Gastroesophageal sphincter (tissue), 4 donors: ENCODE measurements around the gene FGFR4. TPM values are rescaled to one million over a fixed set of nuclear protein-coding genes. Genes with fewer than 3 reads are reported as not detected.

ENCODE experiments used
- ATAC-seq: fragments of 150-250 bp; one replicate; pipeline ENCODE4 v1.9.1; 2016; ENCODE audit warnings: mild to moderate bottlenecking, moderate library complexity
- H3K27ac ChIP-seq, 4 donors: fragments of 200-600 bp; sonication (generic) in 3 of 4; 1 replicate in 3 of 4; 2 replicates in 1 of 4; pipeline ENCODE4 v1.5.1; 2016 to 2019
- H3K27me3 ChIP-seq: fragments of 200-600 bp; sonication (generic); one replicate; pipeline ENCODE4 v1.5.1; 2019
- H3K36me3 ChIP-seq, 2 donors: fragments of 200-600 bp; sonication (generic); one replicate each; pipeline ENCODE4 v1.5.1; 2019; ENCODE audit warnings: control low read depth in 1 of 2
- H3K4me1 ChIP-seq, 3 donors: fragments of 200-600 bp; sonication (generic); 1 replicate in 2 of 3; 2 replicates in 1 of 3; pipeline ENCODE4 v1.5.1; 2016 to 2019; ENCODE audit warnings: control low read depth in 2 of 3
- H3K4me3 ChIP-seq, 2 donors: fragments of 200-600 bp; sonication (generic); one replicate each; pipeline ENCODE4 v1.5.1; 2019; ENCODE audit warnings: mild to moderate bottlenecking in 1 of 2, moderate library complexity in 1 of 2
- H3K9me3 ChIP-seq, 3 donors: fragments of 200-600 bp; sonication (generic); one replicate each; pipeline ENCODE4 v1.5.1; 2017 to 2019; ENCODE audit warnings: control low read depth in 2 of 3
- EP300 ChIP-seq: sonication (generic); formaldehyde crosslinking; IDR thresholded peaks from one replicate; pipeline ENCODE4 v1.6.1; 2017; ENCODE audit warnings: antibody characterized with exemption, mild to moderate bottlenecking
- POLR2A ChIP-seq, 2 donors: fragments of 450-650 bp; IDR thresholded peaks; one replicate each; pipeline ENCODE4 v1.6.1; 2017; ENCODE audit warnings: antibody characterized with exemption in 2 of 2, mild to moderate bottlenecking in 2 of 2, moderate library complexity in 1 of 2
- POLR2AphosphoS5 ChIP-seq: sonication (generic); formaldehyde crosslinking; IDR thresholded peaks from one replicate; pipeline ENCODE4 v1.6.1; 2017; ENCODE audit warnings: antibody characterized with exemption
- WGBS, 2 donors: methylation state at CpG; one replicate each; pipeline ENCODE4 v1.1.5; 2018; ENCODE audit warnings: low coverage in 1 of 2; 5-methylcytosine and 5-hydroxymethylcytosine counted together
- total RNA-seq, 4 donors: library from RNA; depleted of rRNA; stranded (reverse); fragments of >200 nt; gene quantifications; one replicate each; pipeline ENCODE4 v1.1.0, GENCODE V29; 2016
- TF ChIP-seq, protein P1 (sequence below), 4 experiments: fragments of 200-600 bp in 2 of 4; fragments of 450-650 bp in 2 of 4; sonication (generic) in 1 of 4; IDR thresholded peaks; one replicate each; pipeline ENCODE4 v1.5.1; 2017 to 2019; ENCODE audit warnings: antibody characterized with exemption in 4 of 4, mild to moderate bottlenecking in 2 of 4, moderate library complexity in 2 of 4

The FGFR4 gene
- total RNA-seq, 4 donors from 2014 or later: 3.0 to 7.4 (median 6.6) TPM

- Histone ChIP-seq H3K4me3 (no peak overlapping the region), H3K27ac (no peak overlapping the region), H3K4me1 (peaks cover 0 to 63% (median 18%) of the 10 kb centered on the region in 3 donors), H3K36me3 (peaks cover 0 to 54% of the 10 kb centered on the region in 2 donors), H3K9me3 (no peaks in the 10 kb centered on the region), H3K27me3 (no peaks in the 10 kb centered on the region)
- 71 to 77% methylated on average over 2 to 3 of the region's 3 CpGs for WGBS, 2 donors
- no peak for ATAC-seq
- no peak for TF ChIP-seq POLR2AphosphoS5
- TF ChIP-seq, protein P1, sequence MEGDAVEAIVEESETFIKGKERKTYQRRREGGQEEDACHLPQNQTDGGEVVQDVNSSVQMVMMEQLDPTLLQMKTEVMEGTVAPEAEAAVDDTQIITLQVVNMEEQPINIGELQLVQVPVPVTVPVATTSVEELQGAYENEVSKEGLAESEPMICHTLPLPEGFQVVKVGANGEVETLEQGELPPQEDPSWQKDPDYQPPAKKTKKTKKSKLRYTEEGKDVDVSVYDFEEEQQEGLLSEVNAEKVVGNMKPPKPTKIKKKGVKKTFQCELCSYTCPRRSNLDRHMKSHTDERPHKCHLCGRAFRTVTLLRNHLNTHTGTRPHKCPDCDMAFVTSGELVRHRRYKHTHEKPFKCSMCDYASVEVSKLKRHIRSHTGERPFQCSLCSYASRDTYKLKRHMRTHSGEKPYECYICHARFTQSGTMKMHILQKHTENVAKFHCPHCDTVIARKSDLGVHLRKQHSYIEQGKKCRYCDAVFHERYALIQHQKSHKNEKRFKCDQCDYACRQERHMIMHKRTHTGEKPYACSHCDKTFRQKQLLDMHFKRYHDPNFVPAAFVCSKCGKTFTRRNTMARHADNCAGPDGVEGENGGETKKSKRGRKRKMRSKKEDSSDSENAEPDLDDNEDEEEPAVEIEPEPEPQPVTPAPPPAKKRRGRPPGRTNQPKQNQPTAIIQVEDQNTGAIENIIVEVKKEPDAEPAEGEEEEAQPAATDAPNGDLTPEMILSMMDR (IDR thresholded peaks at IDR 0.05): no peak
- no peak for TF ChIP-seq EP300
- no peak for TF ChIP-seq POLR2A (IDR thresholded peaks at IDR 0.05)
Measured at GRCh38 chr5:177141496-177141895, 54.8 kb downstream of the FGFR4 start.

DNA sequence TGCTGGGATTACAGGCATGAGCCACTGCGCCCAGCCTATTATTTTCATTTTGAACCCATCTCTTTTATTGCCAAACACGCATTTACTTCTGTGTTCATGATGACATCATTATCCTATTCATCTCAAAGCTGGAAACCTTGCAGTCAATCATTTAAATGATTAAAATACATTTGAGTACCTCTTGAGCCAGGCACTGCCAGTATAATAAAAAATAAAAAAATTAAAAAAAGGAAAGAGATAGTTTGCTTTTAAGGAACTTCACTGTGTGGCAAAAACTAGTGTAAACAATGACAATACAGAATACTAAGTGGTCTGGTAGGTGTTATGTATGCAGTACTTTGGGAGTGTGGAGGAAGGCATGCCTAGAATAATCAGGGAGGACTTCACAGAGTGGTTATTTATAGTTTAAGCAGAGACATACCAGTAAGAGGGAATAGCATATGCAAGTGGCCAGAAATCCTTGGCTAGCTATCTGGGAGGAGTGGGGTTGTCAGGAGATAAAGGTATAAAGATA is 55.4 kb downstream of the FGFR4 start:
- no peaks in the 10 kb centered on the region for H3K9me3 ChIP-seq
- H3K27ac ChIP-seq: no peak overlapping the region
- no peak for TF ChIP-seq EP300
- TF ChIP-seq, protein P1 (IDR thresholded peaks at IDR 0.05): no peak
- TF ChIP-seq POLR2AphosphoS5: no peak
- TF ChIP-seq POLR2A (IDR thresholded peaks at IDR 0.05): no peak
- 65 to 72% methylated on average over 2 of the region's 2 CpGs for WGBS, 2 donors
- ATAC-seq: no peak
- peaks cover 0 to 60% of the 10 kb centered on the region in 2 donors for H3K36me3 ChIP-seq
- peaks cover 0 to 62% (median 13%) of the 10 kb centered on the region in 3 donors for H3K4me1 ChIP-seq
- no peak overlapping the region for H3K4me3 ChIP-seq
- no peaks in the 10 kb centered on the region for H3K27me3 ChIP-seq

- H3K4me1 ChIP-seq: peaks cover 0 to 62% (median 9%) of the 10 kb centered on the region in 3 donors
- H3K27ac ChIP-seq: no peak overlapping the region
- peaks cover 0 to 66% of the 10 kb centered on the region in 2 donors for H3K36me3 ChIP-seq
- no peaks in the 10 kb centered on the region for H3K9me3 ChIP-seq
- WGBS, 2 donors: 78% methylated on average over 1 of the region's 1 CpG
- TF ChIP-seq, protein P1 (IDR thresholded peaks at IDR 0.05): no peak
- no peak for TF ChIP-seq EP300
- ATAC-seq: no peak
- no peak overlapping the region for H3K4me3 ChIP-seq
- H3K27me3 ChIP-seq: no peaks in the 10 kb centered on the region
Measured at GRCh38 chr5:177142778-177143177, 56.1 kb downstream of the FGFR4 start.

- Histone ChIP-seq H3K27me3 (no peaks in the 10 kb centered on the region), H3K36me3 (peaks cover 0 to 87% of the 10 kb centered on the region in 2 donors), H3K4me1 (peaks cover 0 to 27% (median 5%) of the 10 kb centered on the region in 3 donors), H3K9me3 (no peaks in the 10 kb centered on the region), H3K4me3 (no peak overlapping the region), H3K27ac (no peak overlapping the region)
- TF ChIP-seq, protein P1 (IDR thresholded peaks at IDR 0.05): no peak
- TF ChIP-seq POLR2AphosphoS5 (no peak), POLR2A (IDR thresholded peaks at IDR 0.05) (no peak), EP300 (no peak)
- ATAC-seq: no peak
- WGBS, 2 donors: 63 to 73% methylated on average over 11 to 17 of the region's 17 CpGs
Measured at GRCh38 chr5:177146891-177147638, 60.4 kb downstream of the FGFR4 start.

Other genes starting within 250 kb of the FGFR4 start
- gene HK3, start 187.6 kb upstream of the FGFR4 start, total RNA-seq: 10 to 100 TPM in 2 of 4 donors, 1 to 10 TPM in 2; 3.4 to 11.5 (median 8.1) TPM
- 10 to 100 TPM; 37.9 to 50.6 (median 44.7) TPM for gene UIMC1, start 80.1 kb upstream of the FGFR4 start, total RNA-seq
- gene ZNF346, start 64.2 kb upstream of the FGFR4 start, total RNA-seq: 10 to 100 TPM; 12.9 to 16.9 (median 14.2) TPM
- gene NSD1, start 46.9 kb downstream of the FGFR4 start, total RNA-seq: 10 to 100 TPM; 41.1 to 58.4 (median 49.5) TPM
- gene RAB24, start 216.8 kb downstream of the FGFR4 start, total RNA-seq: 10 to 100 TPM; 21.4 to 32.4 (median 24.8) TPM
- 10 to 100 TPM; 60.4 to 97.5 (median 73.5) TPM for gene PRELID1, start 216.9 kb downstream of the FGFR4 start, total RNA-seq
- gene MXD3, start 225.0 kb downstream of the FGFR4 start, total RNA-seq: 10 to 100 TPM in 1 of 4 donors, 1 to 10 TPM in 3; 1.7 to 10.9 (median 6.3) TPM